GM18909 (cell line): Measurements from ENCODE around the gene WNK4.
"Not testable (repeated sequence)": the region's sequence is repeated elsewhere in the genome, so short reads cannot be mapped to it uniquely, and the experiment has no call there.

Experiments
- ATAC-seq: cut with Tn5 transposase; IDR thresholded peaks from one replicate; pipeline ENCODE4 v1.9.1; 2021; ENCODE audit warnings: mild to moderate bottlenecking; ENCODE audit not compliant: unreplicated experiment, poor library complexity

WNK4 gene

GRCh38 chr17:42769964-42770363 lies 10.4 kb upstream of the WNK4 start:
- not testable (repeated sequence) for ATAC-seq

- ATAC-seq, result peak; percentile 10
Observed at GRCh38 chr17:42772945-42773289, 7.5 kb upstream of the WNK4 start.

GRCh38 chr17:42773290-42774035 lies 6.9 kb upstream of the WNK4 start, which contains the start of gene VPS25:
TSS of gene VPS25 (plus strand) at chr17:42773449. CDS start at chr17:42773476, 27 bp downstream.
- ATAC-seq, result peak; percentile 57

- no peak for ATAC-seq
Observed at GRCh38 chr17:42774066-42774745, 6.2 kb upstream of the WNK4 start.

- no peak for ATAC-seq
Observed at GRCh38 chr17:42775534-42776098, 4.8 kb upstream of the WNK4 start.

GRCh38 chr17:42778570-42778969 lies 1.8 kb upstream of the WNK4 start:
- no peak for ATAC-seq

GRCh38 chr17:42779304-42779935 lies 990 bp upstream of the WNK4 start:
- no peak for ATAC-seq

- no peak for ATAC-seq
Observed at GRCh38 chr17:42780851-42781638, 635 bp downstream of the WNK4 start.

GRCh38 chr17:42781639-42782165 lies 1.3 kb downstream of the WNK4 start:
- ATAC-seq, result no peak

GRCh38 chr17:42782166-42783061 lies 2.0 kb downstream of the WNK4 start:
- ATAC-seq, result no peak

- no peak for ATAC-seq
Observed at GRCh38 chr17:42783062-42783790, 2.8 kb downstream of the WNK4 start.

GRCh38 chr17:42783791-42784138 lies 3.4 kb downstream of the WNK4 start:
- ATAC-seq, result no peak

- no peak for ATAC-seq
Observed at GRCh38 chr17:42784409-42784808, 4.0 kb downstream of the WNK4 start.

- ATAC-seq, result no peak
Observed at GRCh38 chr17:42784811-42785592, 4.6 kb downstream of the WNK4 start.

- no peak for ATAC-seq
Observed at GRCh38 chr17:42787266-42787665, 6.9 kb downstream of the WNK4 start.

- ATAC-seq, result no peak
Observed at GRCh38 chr17:42791948-42792347, 11.5 kb downstream of the WNK4 start.

- no peak for ATAC-seq
Observed at GRCh38 chr17:42792545-42792944, 12.1 kb downstream of the WNK4 start.

- no peak for ATAC-seq
Observed at GRCh38 chr17:42795061-42795460, 14.7 kb downstream of the WNK4 start.
